HCT116 (cell line): Measurements from ENCODE around the gene RHOBTB1.

Experiments used
- CBX3 ChIP-seq: IDR thresholded peaks from 2 replicates; pipeline ENCODE4 v1.6.1; 2012; ENCODE audit warnings: low read depth
- EZH2 ChIP-seq: fragments of 200-600 bp; sonication (generic); IDR thresholded peaks from 2 replicates; pipeline ENCODE4 v1.6.1; 2017; ENCODE audit warnings: antibody characterized with exemption, mixed run types
- FOSL1 ChIP-seq: IDR thresholded peaks from 2 replicates; pipeline ENCODE4 v1.6.1; 2012; ENCODE audit warnings: low read depth
- POLR2AphosphoS5 ChIP-seq: IDR thresholded peaks from 2 replicates; pipeline ENCODE4 v1.6.1; 2011; ENCODE audit warnings: mild to moderate bottlenecking, low read depth, low read length, moderate library complexity
- RAD21 ChIP-seq: IDR thresholded peaks from 2 replicates; pipeline ENCODE4 v1.6.1; 2012; ENCODE audit warnings: low read depth, mild to moderate bottlenecking
- SP1 ChIP-seq: IDR thresholded peaks from 2 replicates; pipeline ENCODE4 v1.6.1; 2012; ENCODE audit warnings: low read depth
- SRF ChIP-seq: IDR thresholded peaks from 2 replicates; pipeline ENCODE4 v1.6.1; 2012; ENCODE audit warnings: low read depth
- YY1 ChIP-seq: IDR thresholded peaks from 2 replicates; pipeline ENCODE4 v1.6.1; 2011; ENCODE audit warnings: low read length, low read depth, moderate library complexity, mild to moderate bottlenecking; ENCODE audit not compliant: insufficient replicate concordance; ENCODE audit errors: extremely low read depth
- ZFX ChIP-seq: fragments of 450-650 bp; IDR thresholded peaks from 2 replicates; pipeline ENCODE4 v1.6.1; 2017
- TF ChIP-seq, protein P1 (sequence below), 3 experiments: fragments of 200-600 bp in 1 of 3; sonication (generic) in 1 of 3; IDR thresholded peaks in 2 of 3; conservative IDR thresholded peaks in 1 of 3; 2 replicates each; pipeline ENCODE4 v1.5.1; 2012 to 2017; ENCODE audit warnings: low read depth in 2 of 3, low read length in 2 of 3, antibody characterized with exemption in 1 of 3, borderline replicate concordance in 1 of 3, control low read depth in 1 of 3, mild to moderate bottlenecking in 1 of 3, mixed read lengths in 1 of 3, mixed run types in 1 of 3, moderate library complexity in 1 of 3; ENCODE audit not compliant: insufficient read depth in 1 of 3
- TF ChIP-seq, protein P2 (sequence below): IDR thresholded peaks from 2 replicates; pipeline ENCODE4 v1.6.1; 2012; ENCODE audit warnings: low read depth
- TF ChIP-seq, protein P3 (sequence below): IDR thresholded peaks from 2 replicates; pipeline ENCODE4 v1.6.1; 2012

DNA sequence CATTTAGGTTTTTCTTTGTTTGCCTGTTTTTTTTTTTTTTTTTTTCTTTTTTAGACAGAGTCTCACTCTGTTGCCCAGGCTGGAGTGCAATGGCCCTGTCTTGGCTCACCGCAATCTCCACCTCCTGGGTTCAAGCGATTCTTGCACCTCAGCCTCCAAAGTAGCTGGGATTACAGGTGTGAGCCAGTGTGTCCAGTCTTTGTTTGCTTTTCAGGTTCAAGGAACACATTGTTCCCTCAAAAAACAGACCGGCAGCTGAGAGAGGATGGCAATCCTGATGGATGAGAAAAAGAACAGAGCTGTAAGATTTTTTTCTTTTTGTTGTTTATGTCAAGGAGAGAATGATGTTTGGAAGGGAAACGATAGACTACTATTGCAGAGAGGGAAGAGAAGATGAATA, 23.3 kb upstream of the RHOBTB1 start:
- TF ChIP-seq, protein P1, sequence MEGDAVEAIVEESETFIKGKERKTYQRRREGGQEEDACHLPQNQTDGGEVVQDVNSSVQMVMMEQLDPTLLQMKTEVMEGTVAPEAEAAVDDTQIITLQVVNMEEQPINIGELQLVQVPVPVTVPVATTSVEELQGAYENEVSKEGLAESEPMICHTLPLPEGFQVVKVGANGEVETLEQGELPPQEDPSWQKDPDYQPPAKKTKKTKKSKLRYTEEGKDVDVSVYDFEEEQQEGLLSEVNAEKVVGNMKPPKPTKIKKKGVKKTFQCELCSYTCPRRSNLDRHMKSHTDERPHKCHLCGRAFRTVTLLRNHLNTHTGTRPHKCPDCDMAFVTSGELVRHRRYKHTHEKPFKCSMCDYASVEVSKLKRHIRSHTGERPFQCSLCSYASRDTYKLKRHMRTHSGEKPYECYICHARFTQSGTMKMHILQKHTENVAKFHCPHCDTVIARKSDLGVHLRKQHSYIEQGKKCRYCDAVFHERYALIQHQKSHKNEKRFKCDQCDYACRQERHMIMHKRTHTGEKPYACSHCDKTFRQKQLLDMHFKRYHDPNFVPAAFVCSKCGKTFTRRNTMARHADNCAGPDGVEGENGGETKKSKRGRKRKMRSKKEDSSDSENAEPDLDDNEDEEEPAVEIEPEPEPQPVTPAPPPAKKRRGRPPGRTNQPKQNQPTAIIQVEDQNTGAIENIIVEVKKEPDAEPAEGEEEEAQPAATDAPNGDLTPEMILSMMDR (IDR thresholded peaks at IDR 0.05 in 2 of 3, conservative IDR thresholded peaks at IDR 0.05 in 1 of 3; ENCODE audit: borderline replicate concordance in 1 of 3, insufficient read depth in 1 of 3, low read depth in 2 of 3, low read length in 2 of 3) = no peak
- TF ChIP-seq SRF (no peak), POLR2AphosphoS5 (no peak), SP1 (no peak), RAD21 (no peak), EZH2 (no peak), YY1 (no peak), CBX3 (no peak), FOSL1 (no peak), ZFX (no peak)
- TF ChIP-seq, protein P2, sequence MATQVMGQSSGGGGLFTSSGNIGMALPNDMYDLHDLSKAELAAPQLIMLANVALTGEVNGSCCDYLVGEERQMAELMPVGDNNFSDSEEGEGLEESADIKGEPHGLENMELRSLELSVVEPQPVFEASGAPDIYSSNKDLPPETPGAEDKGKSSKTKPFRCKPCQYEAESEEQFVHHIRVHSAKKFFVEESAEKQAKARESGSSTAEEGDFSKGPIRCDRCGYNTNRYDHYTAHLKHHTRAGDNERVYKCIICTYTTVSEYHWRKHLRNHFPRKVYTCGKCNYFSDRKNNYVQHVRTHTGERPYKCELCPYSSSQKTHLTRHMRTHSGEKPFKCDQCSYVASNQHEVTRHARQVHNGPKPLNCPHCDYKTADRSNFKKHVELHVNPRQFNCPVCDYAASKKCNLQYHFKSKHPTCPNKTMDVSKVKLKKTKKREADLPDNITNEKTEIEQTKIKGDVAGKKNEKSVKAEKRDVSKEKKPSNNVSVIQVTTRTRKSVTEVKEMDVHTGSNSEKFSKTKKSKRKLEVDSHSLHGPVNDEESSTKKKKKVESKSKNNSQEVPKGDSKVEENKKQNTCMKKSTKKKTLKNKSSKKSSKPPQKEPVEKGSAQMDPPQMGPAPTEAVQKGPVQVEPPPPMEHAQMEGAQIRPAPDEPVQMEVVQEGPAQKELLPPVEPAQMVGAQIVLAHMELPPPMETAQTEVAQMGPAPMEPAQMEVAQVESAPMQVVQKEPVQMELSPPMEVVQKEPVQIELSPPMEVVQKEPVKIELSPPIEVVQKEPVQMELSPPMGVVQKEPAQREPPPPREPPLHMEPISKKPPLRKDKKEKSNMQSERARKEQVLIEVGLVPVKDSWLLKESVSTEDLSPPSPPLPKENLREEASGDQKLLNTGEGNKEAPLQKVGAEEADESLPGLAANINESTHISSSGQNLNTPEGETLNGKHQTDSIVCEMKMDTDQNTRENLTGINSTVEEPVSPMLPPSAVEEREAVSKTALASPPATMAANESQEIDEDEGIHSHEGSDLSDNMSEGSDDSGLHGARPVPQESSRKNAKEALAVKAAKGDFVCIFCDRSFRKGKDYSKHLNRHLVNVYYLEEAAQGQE = no peak
- TF ChIP-seq, protein P3, sequence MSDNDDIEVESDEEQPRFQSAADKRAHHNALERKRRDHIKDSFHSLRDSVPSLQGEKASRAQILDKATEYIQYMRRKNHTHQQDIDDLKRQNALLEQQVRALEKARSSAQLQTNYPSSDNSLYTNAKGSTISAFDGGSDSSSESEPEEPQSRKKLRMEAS = no peak
